PC-3 (cell line): ENCODE results near the gene EBLN1. TPM values are rescaled to one million over a fixed set of nuclear protein-coding genes. Genes with fewer than 3 reads are reported as not detected.

Experiments used
- ATAC-seq: fragments of 200-7000 bp; cut with Tn5 transposase; 2 replicates; pipeline ENCODE4 v1.9.1; 2020; ENCODE audit warnings: mild to moderate bottlenecking, moderate library complexity
- Bru-seq: library from RNA; stranded (reverse); fragments of 400-500 nt; gene quantifications from one replicate; lab custom pipeline; 2021; lab: Mats Ljungman, UMichigan
- BruChase-seq, 2 experiments: library from RNA; stranded (reverse); fragments of 400-500 nt; gene quantifications; one replicate each; lab custom pipeline; 2021; lab: Mats Ljungman, UMichigan
- BruUV-seq: library from RNA; stranded (reverse); fragments of 400-500 nt; replicated peaks from 2 replicates; lab custom pipeline; 2021; lab: Mats Ljungman, UMichigan
- CTCF ChIA-PET: fragments of 300-600 bp; sonication (Branson Sonifier 250); formaldehyde crosslinking; loops from one replicate; lab custom pipeline; 2022; ENCODE audit warnings: antibody characterized with exemption; lab: Charles Lee
- POLR2A ChIA-PET: fragments of 300-600 bp; sonication (Branson Sonifier 250); formaldehyde crosslinking; loops from one replicate; lab custom pipeline; 2022; ENCODE audit warnings: antibody characterized with exemption; ENCODE audit not compliant: unreplicated experiment; lab: Charles Lee
- DNase-seq: peaks from one replicate; pipeline ENCODE4 v3.0.0-alpha.2; 2015
- H2AFZ ChIP-seq: fragments of 300-600 bp; sonication (generic); 2 replicates; pipeline ENCODE4 v1.6.0; 2016; ENCODE audit warnings: antibody characterized with exemption, low read length
- H3F3A ChIP-seq: fragments of 300-600 bp; sonication (generic); one replicate; pipeline ENCODE4 v1.6.0; 2017; ENCODE audit warnings: antibody characterized with exemption, low read length, control low read depth, mild to moderate bottlenecking; ENCODE audit not compliant: unreplicated experiment
- H3K27ac ChIP-seq: fragments of 300-600 bp; sonication (generic); 2 replicates; pipeline ENCODE4 v1.5.1; 2016; ENCODE audit warnings: mild to moderate bottlenecking, low read length
- H3K27me3 ChIP-seq: fragments of 300-600 bp; sonication (generic); 2 replicates; pipeline ENCODE4 v1.6.1; 2016; ENCODE audit warnings: low read length, mixed read lengths
- H3K36me3 ChIP-seq: fragments of 300-600 bp; sonication (generic); 2 replicates; pipeline ENCODE4 v1.6.1; 2016; ENCODE audit warnings: low read depth, mixed run types, low read length, mixed read lengths
- H3K4me1 ChIP-seq: fragments of 300-600 bp; sonication (generic); 2 replicates; pipeline ENCODE4 v1.5.1; 2016; ENCODE audit warnings: low read length; ENCODE audit not compliant: insufficient read depth
- H3K4me2 ChIP-seq: fragments of 300-600 bp; sonication (generic); 2 replicates; pipeline ENCODE4 v1.6.0; 2016; ENCODE audit warnings: low read length
- H3K4me3 ChIP-seq: fragments of 300-600 bp; sonication (generic); 2 replicates; pipeline ENCODE4 v1.5.1; 2016; ENCODE audit warnings: mild to moderate bottlenecking, low read length, mixed read lengths
- H3K79me2 ChIP-seq: fragments of 300-600 bp; sonication (generic); 2 replicates; pipeline ENCODE4 v1.6.1; 2017; ENCODE audit warnings: low read length, mixed read lengths
- H3K9ac ChIP-seq: fragments of 300-600 bp; sonication (generic); 2 replicates; pipeline ENCODE4 v1.6.0; 2016; ENCODE audit warnings: mild to moderate bottlenecking, low read length
- H3K9me2 ChIP-seq: fragments of 300-600 bp; sonication (generic); replicated peaks from 2 replicates; pipeline ENCODE4 v1.6.1; 2016; ENCODE audit warnings: mixed run types, low read length, mixed read lengths
- H3K9me3 ChIP-seq: fragments of 300-600 bp; sonication (generic); 2 replicates; pipeline ENCODE4 v1.6.1; 2016; ENCODE audit warnings: low read length, mixed read lengths
- H4K20me1 ChIP-seq: fragments of 300-600 bp; sonication (generic); 2 replicates; pipeline ENCODE4 v1.6.1; 2016; ENCODE audit warnings: low read length, mixed read lengths
- EZH2 ChIP-seq: fragments of 300-600 bp; sonication (generic); IDR thresholded peaks from one replicate; pipeline ENCODE4 v1.6.1; 2017; ENCODE audit warnings: antibody characterized with exemption, mild to moderate bottlenecking, low read length; ENCODE audit not compliant: unreplicated experiment
- EZH2phosphoT487 ChIP-seq: fragments of 300-600 bp; sonication (generic); IDR thresholded peaks from 2 replicates; pipeline ENCODE4 v1.6.1; 2018; ENCODE audit warnings: mild to moderate bottlenecking, antibody characterized with exemption, low read length, borderline replicate concordance
- intact Hi-C: fragments of 100-400 bp; cut with micrococcal nuclease; formaldehyde crosslinking; loops from 2 replicates; pipeline ENCODE4 v1.9.0; 2023
- long read RNA-seq: library from polyadenylated mRNA; unstranded; transcript quantifications from one replicate; pipeline ENCODE4 v2.0.0, GENCODE V29; 2021; ENCODE audit not compliant: unreplicated experiment
- total RNA-seq: library from RNA; depleted of rRNA; stranded (reverse); fragments of >200 nt; gene quantifications from 2 replicates; pipeline ENCODE4 v1.2.3, GENCODE V29; 2014; rRNA removed
- TF ChIP-seq, protein P1 (sequence below): fragments of 300-600 bp; sonication (generic); conservative IDR thresholded peaks from 2 replicates; pipeline ENCODE4 v1.5.1; 2017; ENCODE audit warnings: antibody characterized with exemption, low read depth, mild to moderate bottlenecking, low read length

Gene EBLN1
- not detected in 2 replicates for total RNA-seq
- Bru-seq, nascent RNA = not detected
- percentile 33 among the genes with signal in this experiment for BruChase-seq, experiment 1, labeled RNA remaining after a 6-hour chase
- BruChase-seq, experiment 2, labeled RNA remaining after a 2-hour chase = percentile 27 among the genes with signal in this experiment
- long read RNA-seq = 0 reads

DNA sequence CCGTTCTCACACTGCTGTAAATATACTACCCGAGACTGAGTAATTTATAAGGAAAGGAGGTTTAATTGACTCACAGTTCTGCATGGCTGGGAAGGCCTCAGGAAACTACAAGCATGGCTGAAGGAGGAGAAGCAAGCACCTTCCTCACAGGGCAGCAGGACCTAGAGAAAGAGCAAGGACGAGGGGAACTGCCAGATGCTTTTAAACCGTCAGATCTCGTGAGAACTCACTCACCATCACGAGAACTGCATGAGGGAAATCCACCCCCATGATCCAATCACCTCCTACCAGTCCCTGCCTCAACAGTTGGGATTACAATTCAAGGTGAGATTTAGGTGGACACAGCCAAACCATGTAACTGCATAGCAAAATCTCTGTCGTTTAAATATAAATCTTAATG, at the start of gene EBLN1:
EBLN1 (minus strand) TSS at position 174 of the 400 bp plus-strand sequence. CDS start 8,032 bp downstream, outside the sequence.
- intact Hi-C loops = no loop called here
- POLR2A ChIA-PET = no interaction called here

DNA sequence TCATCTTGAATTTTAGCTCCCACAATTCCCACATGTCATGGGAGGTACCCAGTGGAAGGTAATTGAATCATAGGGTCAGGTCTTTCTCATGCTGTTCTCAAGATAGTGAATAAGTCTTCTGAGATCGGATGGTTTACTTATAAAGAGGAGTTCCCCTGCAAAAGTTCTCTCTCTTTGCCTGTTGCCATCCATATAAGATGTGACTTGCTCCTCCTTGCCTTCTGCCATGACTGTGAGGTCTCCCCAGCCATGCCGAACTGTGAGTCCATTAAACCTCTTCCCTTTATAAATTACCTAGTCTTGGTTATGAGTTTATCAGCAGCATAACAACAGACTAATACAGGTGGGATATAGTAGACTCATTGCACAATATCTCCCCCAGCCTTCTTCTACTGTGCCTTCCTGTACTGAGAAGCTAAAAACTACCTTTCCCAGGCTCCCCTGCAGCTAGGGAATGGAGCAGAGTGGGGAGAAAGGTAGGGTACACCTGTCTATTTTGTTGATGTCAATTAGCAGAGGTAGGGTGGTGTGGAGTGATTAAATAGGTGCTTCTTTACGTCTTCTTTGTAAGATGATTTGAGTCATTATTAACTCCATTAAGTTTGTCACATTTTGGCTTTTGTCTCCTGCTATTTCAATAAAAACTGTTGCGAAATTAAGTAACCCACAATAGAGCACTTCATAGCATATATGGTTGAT, 48.2 kb upstream of the EBLN1 start:
- H3K4me1 ChIP-seq = no peaks in the 10 kb centered on the region
- H3K4me2 ChIP-seq = no peak overlapping the region
- H2AFZ ChIP-seq = no peak overlapping the region
- H3K36me3 ChIP-seq = no peaks in the 10 kb centered on the region
- TF ChIP-seq, protein P1, sequence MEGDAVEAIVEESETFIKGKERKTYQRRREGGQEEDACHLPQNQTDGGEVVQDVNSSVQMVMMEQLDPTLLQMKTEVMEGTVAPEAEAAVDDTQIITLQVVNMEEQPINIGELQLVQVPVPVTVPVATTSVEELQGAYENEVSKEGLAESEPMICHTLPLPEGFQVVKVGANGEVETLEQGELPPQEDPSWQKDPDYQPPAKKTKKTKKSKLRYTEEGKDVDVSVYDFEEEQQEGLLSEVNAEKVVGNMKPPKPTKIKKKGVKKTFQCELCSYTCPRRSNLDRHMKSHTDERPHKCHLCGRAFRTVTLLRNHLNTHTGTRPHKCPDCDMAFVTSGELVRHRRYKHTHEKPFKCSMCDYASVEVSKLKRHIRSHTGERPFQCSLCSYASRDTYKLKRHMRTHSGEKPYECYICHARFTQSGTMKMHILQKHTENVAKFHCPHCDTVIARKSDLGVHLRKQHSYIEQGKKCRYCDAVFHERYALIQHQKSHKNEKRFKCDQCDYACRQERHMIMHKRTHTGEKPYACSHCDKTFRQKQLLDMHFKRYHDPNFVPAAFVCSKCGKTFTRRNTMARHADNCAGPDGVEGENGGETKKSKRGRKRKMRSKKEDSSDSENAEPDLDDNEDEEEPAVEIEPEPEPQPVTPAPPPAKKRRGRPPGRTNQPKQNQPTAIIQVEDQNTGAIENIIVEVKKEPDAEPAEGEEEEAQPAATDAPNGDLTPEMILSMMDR = no peak
- no peak for TF ChIP-seq EZH2
- TF ChIP-seq EZH2phosphoT487 = no peak
- no peaks in the 10 kb centered on the region for H3K9me2 ChIP-seq
- no peak overlapping the region for H3K4me3 ChIP-seq
- ATAC-seq = no peak
- DNase-seq = no peak
- POLR2A ChIA-PET = no interaction called here
- H3K79me2 ChIP-seq = no peaks in the 10 kb centered on the region
- CTCF ChIA-PET = no interaction called here
- H3K27ac ChIP-seq = no peak overlapping the region
- no TSS peak for BruUV-seq
- H4K20me1 ChIP-seq = no peaks in the 10 kb centered on the region
- H3F3A ChIP-seq = no peaks in the 10 kb centered on the region
- H3K9ac ChIP-seq = no peak overlapping the region
- no peaks in the 10 kb centered on the region for H3K9me3 ChIP-seq
- intact Hi-C loops = no loop called here
- no peaks in the 10 kb centered on the region for H3K27me3 ChIP-seq

More for the DNA sequence above, at the start of gene EBLN1:
- Histone ChIP-seq H3K79me2 (no peaks in the 10 kb centered on the region), H3K4me3 (no peak within 1 kb of the TSS), H3K4me2 (no peak within 1 kb of the TSS), H2AFZ (no peak within 1 kb of the TSS), H3K9ac (no peak within 1 kb of the TSS), H3K4me1 (0 out of 2 replicates have a peak, but pooled peaks cover 4% of the 10 kb centered on the region), H3K36me3 (no peaks in the 10 kb centered on the region), H3F3A (no peaks in the 10 kb centered on the region), H3K9me2 (no peaks in the 10 kb centered on the region), H3K27me3 (no peaks in the 10 kb centered on the region), H3K9me3 (no peaks in the 10 kb centered on the region), H4K20me1 (no peaks in the 10 kb centered on the region), H3K27ac (no peak within 1 kb of the TSS)
- TF ChIP-seq EZH2phosphoT487 (no peak), EZH2 (no peak)
- TF ChIP-seq, protein P1 = no peak
- DNase-seq (no peak), ATAC-seq (no peak)
- BruUV-seq = no TSS peak
- CTCF ChIA-PET = no interaction called here

DNA sequence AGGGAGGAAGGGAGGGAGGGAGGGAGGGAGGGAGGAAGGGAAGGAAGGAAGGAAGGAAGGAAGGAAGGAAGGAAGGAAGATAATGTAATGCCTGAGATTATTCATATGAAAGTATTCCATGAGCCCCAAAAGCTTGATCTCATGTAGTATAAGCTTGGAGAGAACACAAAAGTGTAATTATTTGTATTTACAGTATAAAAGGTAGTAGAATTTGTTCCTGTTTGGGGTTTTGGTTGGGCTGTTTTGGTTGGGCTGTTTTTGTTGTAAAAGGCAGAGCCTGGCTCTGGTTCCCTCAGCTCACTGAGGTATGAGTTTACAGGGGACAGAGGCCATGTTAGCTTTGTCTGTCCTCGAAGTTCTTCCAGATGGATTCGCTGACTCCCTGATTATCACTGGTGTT, 45.3 kb upstream of the EBLN1 start:
- H3K79me2 ChIP-seq = no peaks in the 10 kb centered on the region
- H3F3A ChIP-seq = no peaks in the 10 kb centered on the region
- POLR2A ChIA-PET = interaction anchor here (0.6 to 0.7 kb wide), 2 partner anchors 53 to 211 kb away, joined by 3 to 9 read pairs; partner anchors contain the start of gene COMMD3
- BruUV-seq = no TSS peak
- no peak overlapping the region for H3K9ac ChIP-seq
- H3K27me3 ChIP-seq = no peaks in the 10 kb centered on the region
- no peaks in the 10 kb centered on the region for H3K9me3 ChIP-seq
- H4K20me1 ChIP-seq = no peaks in the 10 kb centered on the region
- H3K4me2 ChIP-seq = no peak overlapping the region
- H3K4me1 ChIP-seq = no peaks in the 10 kb centered on the region
- no peak overlapping the region for H2AFZ ChIP-seq
- no peak overlapping the region for H3K4me3 ChIP-seq
- no peaks in the 10 kb centered on the region for H3K36me3 ChIP-seq
- DNase-seq = no peak
- H3K27ac ChIP-seq = no peak overlapping the region
- intact Hi-C loops = no loop called here
- no peak for TF ChIP-seq EZH2phosphoT487
- TF ChIP-seq, protein P1 = no peak
- no peak for TF ChIP-seq EZH2
- H3K9me2 ChIP-seq = no peaks in the 10 kb centered on the region
- CTCF ChIA-PET = interaction anchor here (0.7 kb wide), 1 partner anchor 773 kb away, joined by 3 read pairs; no protein-coding TSS in a partner anchor
- no peak for ATAC-seq
